B cell (primary cell): ENCODE data around the gene PDZD11.

Experiments
- EZH2 ChIP-seq: IDR thresholded peaks from 2 replicates; pipeline ENCODE4 v1.6.1; 2012; ENCODE audit warnings: borderline replicate concordance, low read depth, mild to moderate bottlenecking, moderate library complexity, low read length; ENCODE audit not compliant: insufficient read depth, poor library complexity, severe bottlenecking
- TF ChIP-seq, protein P1 (sequence below): fragments of 200-600 bp; IDR thresholded peaks from one replicate; pipeline ENCODE4 v1.8.0; 2022; ENCODE audit warnings: antibody characterized with exemption, mild to moderate bottlenecking

DNA sequence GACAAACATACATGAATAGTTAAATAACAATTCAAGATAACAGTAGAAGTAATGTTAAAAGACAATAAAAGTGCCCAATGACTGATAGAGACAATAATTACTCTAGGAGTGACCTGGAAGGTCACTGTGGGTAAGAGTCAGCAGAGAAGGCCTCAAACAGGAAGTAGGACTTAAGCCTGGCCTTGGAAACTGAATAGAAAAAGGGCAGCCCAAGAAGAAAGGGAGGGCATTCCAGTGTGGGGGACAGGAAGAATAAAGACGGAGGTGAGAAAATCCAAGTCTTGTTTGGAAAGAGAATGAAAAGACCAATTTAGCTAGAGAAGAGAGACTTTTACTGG, 35.7 kb downstream of the PDZD11 start:
- TF ChIP-seq, protein P1, sequence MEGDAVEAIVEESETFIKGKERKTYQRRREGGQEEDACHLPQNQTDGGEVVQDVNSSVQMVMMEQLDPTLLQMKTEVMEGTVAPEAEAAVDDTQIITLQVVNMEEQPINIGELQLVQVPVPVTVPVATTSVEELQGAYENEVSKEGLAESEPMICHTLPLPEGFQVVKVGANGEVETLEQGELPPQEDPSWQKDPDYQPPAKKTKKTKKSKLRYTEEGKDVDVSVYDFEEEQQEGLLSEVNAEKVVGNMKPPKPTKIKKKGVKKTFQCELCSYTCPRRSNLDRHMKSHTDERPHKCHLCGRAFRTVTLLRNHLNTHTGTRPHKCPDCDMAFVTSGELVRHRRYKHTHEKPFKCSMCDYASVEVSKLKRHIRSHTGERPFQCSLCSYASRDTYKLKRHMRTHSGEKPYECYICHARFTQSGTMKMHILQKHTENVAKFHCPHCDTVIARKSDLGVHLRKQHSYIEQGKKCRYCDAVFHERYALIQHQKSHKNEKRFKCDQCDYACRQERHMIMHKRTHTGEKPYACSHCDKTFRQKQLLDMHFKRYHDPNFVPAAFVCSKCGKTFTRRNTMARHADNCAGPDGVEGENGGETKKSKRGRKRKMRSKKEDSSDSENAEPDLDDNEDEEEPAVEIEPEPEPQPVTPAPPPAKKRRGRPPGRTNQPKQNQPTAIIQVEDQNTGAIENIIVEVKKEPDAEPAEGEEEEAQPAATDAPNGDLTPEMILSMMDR: no peak
- TF ChIP-seq EZH2: no peak
